ENCODE measurements around the gene RGS9BP. TPM values are rescaled to one million over a fixed set of nuclear protein-coding genes. Genes with fewer than 3 reads are reported as not detected.
A peak's percentile ranks its signal among the peaks of the same experiment; 100 is the strongest.
"Not testable (repeated sequence)": the region's sequence is repeated elsewhere in the genome, so short reads cannot be mapped to it uniquely, and the experiment has no call there.

The RGS9BP gene
- total and polyA plus RNA-seq, 2 experiments from 2014 or later: 0.83 TPM; not detected in 1

- TF ChIP-seq EZH2 (IDR thresholded peaks at IDR 0.05; ENCODE audit: low read depth, unreplicated experiment) (no peak), POLR2AphosphoS5 (IDR thresholded peaks at IDR 0.05; ENCODE audit: low read depth) (no peak), ETS1 (IDR thresholded peaks at IDR 0.05) (no peak)
These were observed 25.0 kb upstream of the RGS9BP start (continued) for GRCh38 chr19:32650671-32651070.

GRCh38 chr19:32651729-32652140 is 23.9 kb upstream of the RGS9BP start:
- H3K4me1 Mint-ChIP-seq: peaks cover 16% of the 10 kb centered on the region; the same call in 2 of the 3 replicates
- H2AFZ ChIP-seq: no peak overlapping the region
- H3K79me2 ChIP-seq (replicated peaks; ENCODE audit: insufficient read depth): peaks cover 4% of the 10 kb centered on the region; the same call in 1 of the 2 replicates
- ATAC-seq (peak; percentile 96), DNase-seq (ENCODE audit: low spot score) (peak; percentile 81)
- TF ChIP-seq ETS1 (IDR thresholded peaks at IDR 0.05) (no peak), CTCF (conservative IDR thresholded peaks at IDR 0.05; ENCODE audit: low read depth in 2 of 2) (peak; percentile 12 to 27; a peak in 1 of 4 replicates)
- H3F3A ChIP-seq (replicated peaks; ENCODE audit: low read depth): no peaks in the 10 kb centered on the region
- peaks cover 5% of the 10 kb centered on the region for H3K27me3 Mint-ChIP-seq (ENCODE audit: insufficient read depth, low read depth, poor library complexity)
- peak overlapping the region; percentile 63; the same call in 1 of the 2 replicates for H3K27ac ChIP-seq (ENCODE audit: low read depth)
- H3K36me3 ChIP-seq (ENCODE audit: insufficient read depth): peaks cover 8% of the 10 kb centered on the region; the same call in 1 of the 2 replicates
- H3K4me3 Mint-ChIP-seq: no peak overlapping the region
- no peaks in the 10 kb centered on the region for H3K9me3 Mint-ChIP-seq
- no peaks in the 10 kb centered on the region for H3K4me1 ChIP-seq (ENCODE audit: insufficient read depth)
- peak overlapping the region; percentile 93 for H3K27ac Mint-ChIP-seq
- peaks cover 8% of the 10 kb centered on the region for H4K20me1 ChIP-seq (replicated peaks; ENCODE audit: insufficient read depth)
- no peaks in the 10 kb centered on the region for H3K27me3 ChIP-seq (ENCODE audit: insufficient read depth)
- no peak overlapping the region for H3K4me3 ChIP-seq
- peaks cover 48% of the 10 kb centered on the region for H3K36me3 Mint-ChIP-seq (ENCODE audit: low read depth)
- H3K9me2 ChIP-seq (ENCODE audit: insufficient read depth): no peaks in the 10 kb centered on the region
- no peak overlapping the region; the same call in 1 of the 2 replicates for H3K4me2 ChIP-seq

GRCh38 chr19:32652331-32652730 is 23.3 kb upstream of the RGS9BP start:
- not testable (repeated sequence) for DNase-seq (ENCODE audit: low spot score); H3K27me3 ChIP-seq (ENCODE audit: insufficient read depth); H3K27me3 Mint-ChIP-seq (ENCODE audit: insufficient read depth, low read depth, poor library complexity)

More at GRCh38 chr19:32652331-32652730, 23.3 kb upstream of the RGS9BP start:
- ATAC-seq; H3F3A ChIP-seq (replicated peaks; ENCODE audit: low read depth); H3K4me2 ChIP-seq; H3K9me3 Mint-ChIP-seq; H3K4me3 Mint-ChIP-seq; H3K79me2 ChIP-seq (replicated peaks; ENCODE audit: insufficient read depth); H4K20me1 ChIP-seq (replicated peaks; ENCODE audit: insufficient read depth); H3K36me3 ChIP-seq (ENCODE audit: insufficient read depth); H3K4me1 ChIP-seq (ENCODE audit: insufficient read depth); H3K9me2 ChIP-seq (ENCODE audit: insufficient read depth); H3K4me3 ChIP-seq; H2AFZ ChIP-seq: not testable (repeated sequence)
- peaks cover 44% of the 10 kb centered on the region for H3K36me3 Mint-ChIP-seq (ENCODE audit: low read depth)
- H3K27ac Mint-ChIP-seq: peak overlapping the region; percentile 68; the same call in 1 of the 2 replicates
- peak overlapping the region; percentile 63 for H3K27ac ChIP-seq (ENCODE audit: low read depth)
- peaks cover 16% of the 10 kb centered on the region; the same call in 2 of the 3 replicates for H3K4me1 Mint-ChIP-seq
